Measurements from ENCODE around the gene TENM4.

The TENM4 gene

DNA sequence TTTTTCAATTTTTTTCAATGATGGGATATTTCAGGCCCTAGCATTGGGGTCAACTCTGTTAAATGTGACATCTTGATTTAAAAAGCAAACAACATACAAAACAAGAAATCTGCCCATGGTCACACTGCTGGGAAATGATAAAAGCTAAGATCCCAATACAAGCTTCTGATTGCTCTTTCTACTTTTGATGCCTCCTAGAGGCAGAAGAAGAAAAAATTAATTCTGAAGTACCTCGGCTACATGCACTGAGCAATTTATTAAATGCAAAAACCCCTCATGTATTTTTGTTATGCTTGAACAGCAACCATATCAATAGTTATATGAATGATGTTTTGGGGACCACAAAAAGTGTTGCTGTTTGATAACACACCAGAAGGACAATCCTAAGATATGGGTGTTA, 524.1 kb downstream of the TENM4 start:
- no peak for DNase-seq (ENCODE audit: extremely low spot score)
- POLR2A ChIA-PET: no interaction called here
- CTCF ChIA-PET: no interaction called here
- TF ChIP-seq, protein P1, sequence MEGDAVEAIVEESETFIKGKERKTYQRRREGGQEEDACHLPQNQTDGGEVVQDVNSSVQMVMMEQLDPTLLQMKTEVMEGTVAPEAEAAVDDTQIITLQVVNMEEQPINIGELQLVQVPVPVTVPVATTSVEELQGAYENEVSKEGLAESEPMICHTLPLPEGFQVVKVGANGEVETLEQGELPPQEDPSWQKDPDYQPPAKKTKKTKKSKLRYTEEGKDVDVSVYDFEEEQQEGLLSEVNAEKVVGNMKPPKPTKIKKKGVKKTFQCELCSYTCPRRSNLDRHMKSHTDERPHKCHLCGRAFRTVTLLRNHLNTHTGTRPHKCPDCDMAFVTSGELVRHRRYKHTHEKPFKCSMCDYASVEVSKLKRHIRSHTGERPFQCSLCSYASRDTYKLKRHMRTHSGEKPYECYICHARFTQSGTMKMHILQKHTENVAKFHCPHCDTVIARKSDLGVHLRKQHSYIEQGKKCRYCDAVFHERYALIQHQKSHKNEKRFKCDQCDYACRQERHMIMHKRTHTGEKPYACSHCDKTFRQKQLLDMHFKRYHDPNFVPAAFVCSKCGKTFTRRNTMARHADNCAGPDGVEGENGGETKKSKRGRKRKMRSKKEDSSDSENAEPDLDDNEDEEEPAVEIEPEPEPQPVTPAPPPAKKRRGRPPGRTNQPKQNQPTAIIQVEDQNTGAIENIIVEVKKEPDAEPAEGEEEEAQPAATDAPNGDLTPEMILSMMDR (IDR thresholded peaks at IDR 0.05; ENCODE audit: control extremely low read depth, extremely low read depth, low read depth, missing control alignments): no peak

DNA sequence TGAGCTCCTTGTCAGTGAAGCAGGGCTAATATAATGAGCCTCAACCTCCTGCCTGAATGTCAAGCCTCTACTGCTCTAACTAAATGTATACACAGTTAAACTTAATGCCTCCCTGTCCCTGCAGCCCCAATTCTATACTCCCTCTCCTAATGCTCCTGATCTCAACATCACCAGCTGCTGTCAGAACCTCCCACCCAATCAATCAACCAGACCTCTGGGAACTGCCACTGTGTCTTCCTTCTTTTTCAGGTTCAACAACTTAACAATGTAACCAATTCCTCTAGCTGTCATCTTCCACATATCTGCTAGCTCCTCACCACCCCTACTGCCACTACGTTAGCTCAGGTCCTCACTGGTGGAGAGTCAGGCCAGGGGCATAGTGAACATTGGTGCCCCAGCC, 526.3 kb downstream of the TENM4 start:
- ChIA-PET POLR2A (no interaction called here), CTCF (interaction anchor here (1.0 to 2.0 kb wide), 2 partner anchors 13 to 27 kb away, joined by 4 read pairs; no protein-coding TSS in a partner anchor)
- DNase-seq (ENCODE audit: extremely low spot score): no peak
- TF ChIP-seq, protein P1 (IDR thresholded peaks at IDR 0.05; ENCODE audit: control extremely low read depth, extremely low read depth, low read depth, missing control alignments): no peak

DNA sequence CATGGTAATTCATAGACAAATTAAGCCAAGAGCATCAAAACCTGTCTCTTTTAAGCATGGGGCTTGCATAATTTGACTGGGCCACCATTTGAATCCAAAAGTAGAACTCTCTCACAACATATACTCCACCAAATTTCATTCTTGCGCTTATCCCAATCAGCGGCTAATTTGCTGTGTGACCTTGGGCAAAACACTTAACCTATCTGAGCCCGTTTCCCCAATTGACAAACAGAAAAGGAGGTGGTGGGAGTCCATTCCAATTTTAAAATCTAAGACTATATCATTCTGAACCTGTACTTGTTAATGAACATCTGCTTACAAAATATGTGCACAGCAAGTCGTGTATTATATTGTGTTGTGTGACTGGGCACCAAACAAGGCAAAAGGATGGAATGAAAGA, 528.1 kb downstream of the TENM4 start:
- POLR2A ChIA-PET: no interaction called here
- TF ChIP-seq, protein P1 (IDR thresholded peaks at IDR 0.05; ENCODE audit: control extremely low read depth, extremely low read depth, low read depth, missing control alignments): no peak
- CTCF ChIA-PET: no interaction called here
- no peak for DNase-seq (ENCODE audit: extremely low spot score)

DNA sequence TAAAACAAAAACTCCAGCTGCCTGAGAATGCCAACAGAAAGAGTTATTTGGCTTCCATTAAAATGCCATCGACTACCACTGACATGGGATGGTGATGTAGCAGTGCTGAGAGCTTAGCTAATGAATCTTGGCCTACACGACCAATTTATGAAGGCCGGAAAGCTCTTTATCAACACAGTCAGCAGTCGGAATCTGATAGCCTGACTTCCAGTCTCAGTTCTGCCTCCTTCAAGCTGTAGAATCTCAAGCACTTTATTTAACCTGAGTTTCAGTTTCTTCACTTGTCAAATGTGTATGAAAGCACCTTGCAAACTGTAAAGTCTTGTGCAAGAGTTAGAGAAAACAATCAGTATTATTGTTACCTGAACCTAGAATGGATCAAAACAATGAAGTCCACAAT, 530.5 kb downstream of the TENM4 start:
- ChIA-PET POLR2A (no interaction called here), CTCF (no interaction called here)
- no peak for DNase-seq (ENCODE audit: extremely low spot score)
- TF ChIP-seq, protein P1 (IDR thresholded peaks at IDR 0.05; ENCODE audit: control extremely low read depth, extremely low read depth, low read depth, missing control alignments): no peak

DNA sequence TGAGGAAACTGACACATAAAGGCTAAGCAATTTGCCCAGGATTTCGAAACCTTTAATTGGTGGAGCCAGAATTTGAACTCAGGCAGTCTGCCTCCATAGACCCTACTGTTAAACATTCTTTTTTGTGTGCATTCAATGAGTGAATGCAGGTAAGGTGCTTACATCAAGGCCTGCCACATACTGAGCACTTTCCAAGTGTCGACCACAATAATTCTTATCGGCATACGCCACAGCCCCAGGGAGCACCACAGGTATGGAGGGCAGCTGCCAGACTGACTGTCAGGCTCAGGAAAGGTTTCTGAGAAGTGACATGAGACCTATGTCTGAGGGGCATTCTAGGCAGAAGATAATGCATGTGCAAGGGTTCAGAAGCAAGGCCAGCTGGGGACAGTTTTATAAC, 531.4 kb downstream of the TENM4 start:
- ChIA-PET CTCF (interaction anchor here (1.4 kb wide), 1 partner anchor 10 kb away, joined by 3 read pairs; no protein-coding TSS in a partner anchor), POLR2A (no interaction called here)
- DNase-seq (ENCODE audit: extremely low spot score): no peak
- TF ChIP-seq, protein P1 (IDR thresholded peaks at IDR 0.05; ENCODE audit: control extremely low read depth, extremely low read depth, low read depth, missing control alignments): no peak

DNA sequence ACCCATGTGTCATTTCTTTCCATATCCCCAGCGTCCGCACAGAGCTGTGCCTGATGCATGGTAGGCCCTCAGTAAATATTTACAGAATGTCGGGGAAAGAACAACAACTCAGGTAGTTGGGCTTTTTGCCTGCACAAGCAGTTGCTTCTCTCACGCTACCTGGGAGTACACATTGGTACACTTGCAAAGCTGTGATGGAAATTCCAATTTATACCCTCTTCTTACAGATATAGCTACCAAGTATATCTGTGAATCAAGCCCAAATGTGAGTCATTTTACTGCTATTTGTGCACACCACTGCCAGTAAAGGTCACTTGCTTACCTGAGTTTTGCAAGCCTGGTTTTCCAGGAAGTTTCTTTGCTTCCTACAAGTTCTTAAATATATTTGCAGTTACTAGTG, 533.2 kb downstream of the TENM4 start:
- POLR2A ChIA-PET: no interaction called here
- DNase-seq (ENCODE audit: extremely low spot score): no peak
- TF ChIP-seq, protein P1 (IDR thresholded peaks at IDR 0.05; ENCODE audit: control extremely low read depth, extremely low read depth, low read depth, missing control alignments): no peak
- CTCF ChIA-PET: interaction anchor here (0.9 to 1.0 kb wide), 2 partner anchors 9 to 10 kb away, joined by 3 read pairs; no protein-coding TSS in a partner anchor

DNA sequence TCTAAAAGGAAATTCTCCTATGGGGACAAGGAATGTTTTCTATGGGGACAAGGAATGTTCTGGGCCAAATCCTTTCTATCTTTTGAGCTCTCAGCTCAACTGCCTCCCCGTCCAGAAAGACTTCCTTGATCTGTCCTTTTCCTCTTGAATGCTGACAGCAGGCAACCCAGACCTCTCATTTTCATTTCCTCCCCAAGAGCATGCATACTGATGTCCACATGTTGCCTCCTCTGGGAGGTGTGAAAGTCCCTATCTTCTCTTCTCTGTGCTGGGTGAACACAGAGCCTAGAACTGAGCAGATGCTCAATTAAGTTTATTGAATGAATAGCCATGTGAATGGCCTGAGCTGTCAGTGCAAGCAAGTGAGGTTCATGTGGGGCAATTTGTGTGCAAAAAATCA, 534.3 kb downstream of the TENM4 start:
- DNase-seq (ENCODE audit: extremely low spot score): no peak
- TF ChIP-seq, protein P1 (IDR thresholded peaks at IDR 0.05; ENCODE audit: control extremely low read depth, extremely low read depth, low read depth, missing control alignments): no peak
- POLR2A ChIA-PET: no interaction called here
- CTCF ChIA-PET: interaction anchor here (0.9 kb wide), 1 partner anchor 8 kb away, joined by 3 read pairs; no protein-coding TSS in a partner anchor
